HCT116 (cell line): ENCODE measurements around the gene MAP2K5.

Experiments
- CEBPB ChIP-seq: IDR thresholded peaks from 2 replicates; pipeline ENCODE4 v1.6.1; 2012; ENCODE audit warnings: low read depth
- EGR1 ChIP-seq: IDR thresholded peaks from 2 replicates; pipeline ENCODE4 v1.6.1; 2012; ENCODE audit warnings: low read depth
- EZH2 ChIP-seq: fragments of 200-600 bp; sonication (generic); IDR thresholded peaks from 2 replicates; pipeline ENCODE4 v1.6.1; 2017; ENCODE audit warnings: antibody characterized with exemption, mixed run types
- EZH2phosphoT487 ChIP-seq: fragments of 200-600 bp; IDR thresholded peaks from 2 replicates; pipeline ENCODE4 v1.6.1; 2018; ENCODE audit warnings: antibody characterized with exemption, borderline replicate concordance
- POLR2A ChIP-seq: IDR thresholded peaks from 2 replicates; pipeline ENCODE4 v1.7.0; 2011; ENCODE audit warnings: borderline replicate concordance; ENCODE audit not compliant: insufficient read depth, insufficient read length; ENCODE audit errors: extremely low read depth
- POLR2AphosphoS5 ChIP-seq: IDR thresholded peaks from 2 replicates; pipeline ENCODE4 v1.6.1; 2011; ENCODE audit warnings: mild to moderate bottlenecking, low read depth, low read length, moderate library complexity
- RAD21 ChIP-seq: IDR thresholded peaks from 2 replicates; pipeline ENCODE4 v1.6.1; 2012; ENCODE audit warnings: low read depth, mild to moderate bottlenecking
- SIN3A ChIP-seq: IDR thresholded peaks from 2 replicates; pipeline ENCODE4 v1.6.1; 2012; ENCODE audit warnings: low read depth
- TCF7L2 ChIP-seq: IDR thresholded peaks from 2 replicates; pipeline ENCODE4 v1.7.0; 2011; ENCODE audit warnings: borderline replicate concordance, inconsistent platforms; ENCODE audit not compliant: insufficient read depth, insufficient read length; ENCODE audit errors: extremely low read depth
- TF ChIP-seq, protein P1 (sequence below), 3 experiments: fragments of 200-600 bp in 1 of 3; sonication (generic) in 1 of 3; IDR thresholded peaks in 2 of 3; conservative IDR thresholded peaks in 1 of 3; 2 replicates each; pipeline ENCODE4 v1.5.1; 2012 to 2017; ENCODE audit warnings: low read depth in 2 of 3, low read length in 2 of 3, antibody characterized with exemption in 1 of 3, borderline replicate concordance in 1 of 3, control low read depth in 1 of 3, mild to moderate bottlenecking in 1 of 3, mixed read lengths in 1 of 3, mixed run types in 1 of 3, moderate library complexity in 1 of 3; ENCODE audit not compliant: insufficient read depth in 1 of 3
- TF ChIP-seq, protein P2 (sequence below): IDR thresholded peaks from 2 replicates; pipeline ENCODE4 v1.6.1; 2012
- TF ChIP-seq, protein P3 (sequence below): IDR thresholded peaks from 2 replicates; pipeline ENCODE4 v1.6.1; 2011; ENCODE audit warnings: mild to moderate bottlenecking, low read length, moderate library complexity; ENCODE audit not compliant: insufficient replicate concordance; ENCODE audit errors: extremely low read depth
- TF ChIP-seq, protein P4 (sequence below): IDR thresholded peaks from 2 replicates; pipeline ENCODE4 v1.6.1; 2012; ENCODE audit warnings: low read depth

DNA sequence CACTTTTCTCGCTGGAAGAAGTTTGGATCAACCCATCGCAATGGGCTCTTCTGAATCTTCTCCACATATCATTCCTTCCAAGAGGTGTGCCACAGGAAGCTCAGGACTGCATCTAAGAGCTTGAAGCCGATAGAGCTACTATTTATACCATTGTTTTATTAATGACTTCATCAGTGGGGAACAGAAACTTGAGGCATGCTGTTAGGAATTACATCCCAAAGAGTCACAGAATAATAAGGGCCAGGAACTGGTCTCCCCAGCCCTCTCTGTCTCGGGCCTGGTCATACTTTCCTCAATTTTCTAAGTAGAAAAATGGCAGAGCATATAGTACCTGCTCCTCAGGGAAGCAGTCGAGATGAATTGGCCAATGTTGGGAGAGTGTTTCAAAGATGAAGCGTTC is 38.4 kb upstream of the MAP2K5 start:
- TF ChIP-seq, protein P1, sequence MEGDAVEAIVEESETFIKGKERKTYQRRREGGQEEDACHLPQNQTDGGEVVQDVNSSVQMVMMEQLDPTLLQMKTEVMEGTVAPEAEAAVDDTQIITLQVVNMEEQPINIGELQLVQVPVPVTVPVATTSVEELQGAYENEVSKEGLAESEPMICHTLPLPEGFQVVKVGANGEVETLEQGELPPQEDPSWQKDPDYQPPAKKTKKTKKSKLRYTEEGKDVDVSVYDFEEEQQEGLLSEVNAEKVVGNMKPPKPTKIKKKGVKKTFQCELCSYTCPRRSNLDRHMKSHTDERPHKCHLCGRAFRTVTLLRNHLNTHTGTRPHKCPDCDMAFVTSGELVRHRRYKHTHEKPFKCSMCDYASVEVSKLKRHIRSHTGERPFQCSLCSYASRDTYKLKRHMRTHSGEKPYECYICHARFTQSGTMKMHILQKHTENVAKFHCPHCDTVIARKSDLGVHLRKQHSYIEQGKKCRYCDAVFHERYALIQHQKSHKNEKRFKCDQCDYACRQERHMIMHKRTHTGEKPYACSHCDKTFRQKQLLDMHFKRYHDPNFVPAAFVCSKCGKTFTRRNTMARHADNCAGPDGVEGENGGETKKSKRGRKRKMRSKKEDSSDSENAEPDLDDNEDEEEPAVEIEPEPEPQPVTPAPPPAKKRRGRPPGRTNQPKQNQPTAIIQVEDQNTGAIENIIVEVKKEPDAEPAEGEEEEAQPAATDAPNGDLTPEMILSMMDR (IDR thresholded peaks at IDR 0.05 in 2 of 3, conservative IDR thresholded peaks at IDR 0.05 in 1 of 3; ENCODE audit: borderline replicate concordance in 1 of 3, insufficient read depth in 1 of 3, low read depth in 2 of 3, low read length in 2 of 3), result no peak
- TF ChIP-seq SIN3A (no peak), TCF7L2 (no peak), EZH2 (no peak), POLR2AphosphoS5 (no peak), POLR2A (no peak), EZH2phosphoT487 (no peak), RAD21 (no peak), EGR1 (no peak), CEBPB (no peak)
- TF ChIP-seq, protein P2, sequence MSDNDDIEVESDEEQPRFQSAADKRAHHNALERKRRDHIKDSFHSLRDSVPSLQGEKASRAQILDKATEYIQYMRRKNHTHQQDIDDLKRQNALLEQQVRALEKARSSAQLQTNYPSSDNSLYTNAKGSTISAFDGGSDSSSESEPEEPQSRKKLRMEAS, result no peak
- TF ChIP-seq, protein P3, sequence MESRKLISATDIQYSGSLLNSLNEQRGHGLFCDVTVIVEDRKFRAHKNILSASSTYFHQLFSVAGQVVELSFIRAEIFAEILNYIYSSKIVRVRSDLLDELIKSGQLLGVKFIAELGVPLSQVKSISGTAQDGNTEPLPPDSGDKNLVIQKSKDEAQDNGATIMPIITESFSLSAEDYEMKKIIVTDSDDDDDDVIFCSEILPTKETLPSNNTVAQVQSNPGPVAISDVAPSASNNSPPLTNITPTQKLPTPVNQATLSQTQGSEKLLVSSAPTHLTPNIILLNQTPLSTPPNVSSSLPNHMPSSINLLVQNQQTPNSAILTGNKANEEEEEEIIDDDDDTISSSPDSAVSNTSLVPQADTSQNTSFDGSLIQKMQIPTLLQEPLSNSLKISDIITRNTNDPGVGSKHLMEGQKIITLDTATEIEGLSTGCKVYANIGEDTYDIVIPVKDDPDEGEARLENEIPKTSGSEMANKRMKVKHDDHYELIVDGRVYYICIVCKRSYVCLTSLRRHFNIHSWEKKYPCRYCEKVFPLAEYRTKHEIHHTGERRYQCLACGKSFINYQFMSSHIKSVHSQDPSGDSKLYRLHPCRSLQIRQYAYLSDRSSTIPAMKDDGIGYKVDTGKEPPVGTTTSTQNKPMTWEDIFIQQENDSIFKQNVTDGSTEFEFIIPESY, result no peak
- TF ChIP-seq, protein P4, sequence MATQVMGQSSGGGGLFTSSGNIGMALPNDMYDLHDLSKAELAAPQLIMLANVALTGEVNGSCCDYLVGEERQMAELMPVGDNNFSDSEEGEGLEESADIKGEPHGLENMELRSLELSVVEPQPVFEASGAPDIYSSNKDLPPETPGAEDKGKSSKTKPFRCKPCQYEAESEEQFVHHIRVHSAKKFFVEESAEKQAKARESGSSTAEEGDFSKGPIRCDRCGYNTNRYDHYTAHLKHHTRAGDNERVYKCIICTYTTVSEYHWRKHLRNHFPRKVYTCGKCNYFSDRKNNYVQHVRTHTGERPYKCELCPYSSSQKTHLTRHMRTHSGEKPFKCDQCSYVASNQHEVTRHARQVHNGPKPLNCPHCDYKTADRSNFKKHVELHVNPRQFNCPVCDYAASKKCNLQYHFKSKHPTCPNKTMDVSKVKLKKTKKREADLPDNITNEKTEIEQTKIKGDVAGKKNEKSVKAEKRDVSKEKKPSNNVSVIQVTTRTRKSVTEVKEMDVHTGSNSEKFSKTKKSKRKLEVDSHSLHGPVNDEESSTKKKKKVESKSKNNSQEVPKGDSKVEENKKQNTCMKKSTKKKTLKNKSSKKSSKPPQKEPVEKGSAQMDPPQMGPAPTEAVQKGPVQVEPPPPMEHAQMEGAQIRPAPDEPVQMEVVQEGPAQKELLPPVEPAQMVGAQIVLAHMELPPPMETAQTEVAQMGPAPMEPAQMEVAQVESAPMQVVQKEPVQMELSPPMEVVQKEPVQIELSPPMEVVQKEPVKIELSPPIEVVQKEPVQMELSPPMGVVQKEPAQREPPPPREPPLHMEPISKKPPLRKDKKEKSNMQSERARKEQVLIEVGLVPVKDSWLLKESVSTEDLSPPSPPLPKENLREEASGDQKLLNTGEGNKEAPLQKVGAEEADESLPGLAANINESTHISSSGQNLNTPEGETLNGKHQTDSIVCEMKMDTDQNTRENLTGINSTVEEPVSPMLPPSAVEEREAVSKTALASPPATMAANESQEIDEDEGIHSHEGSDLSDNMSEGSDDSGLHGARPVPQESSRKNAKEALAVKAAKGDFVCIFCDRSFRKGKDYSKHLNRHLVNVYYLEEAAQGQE, result no peak
